ENCODE results near the gene SEMA3D. TPM values are rescaled to one million over a fixed set of nuclear protein-coding genes. Genes with fewer than 3 reads are reported as not detected.
"Not testable (repeated sequence)": the region's sequence is repeated elsewhere in the genome, so short reads cannot be mapped to it uniquely, and the experiment has no call there.

SEMA3D gene
- total RNA-seq, 2 donors from 2014 or later: 1.4 to 1.5 TPM

GRCh38 chr7:84997626-84998025, 189.2 kb downstream of the SEMA3D start:
- H3K9me3 ChIP-seq: no peaks in the 10 kb centered on the region
- no peaks in the 10 kb centered on the region for H3K27me3 ChIP-seq
- H3K4me3 ChIP-seq: no peak overlapping the region
- no peak overlapping the region for H3K27ac ChIP-seq
- no peak for TF ChIP-seq CTCF (IDR thresholded peaks at IDR 0.05)
- H3K4me1 ChIP-seq: no peaks in the 10 kb centered on the region
- H3K36me3 ChIP-seq: no peaks in the 10 kb centered on the region
- DNase-seq (ENCODE audit: low spot score): no peak

DNA sequence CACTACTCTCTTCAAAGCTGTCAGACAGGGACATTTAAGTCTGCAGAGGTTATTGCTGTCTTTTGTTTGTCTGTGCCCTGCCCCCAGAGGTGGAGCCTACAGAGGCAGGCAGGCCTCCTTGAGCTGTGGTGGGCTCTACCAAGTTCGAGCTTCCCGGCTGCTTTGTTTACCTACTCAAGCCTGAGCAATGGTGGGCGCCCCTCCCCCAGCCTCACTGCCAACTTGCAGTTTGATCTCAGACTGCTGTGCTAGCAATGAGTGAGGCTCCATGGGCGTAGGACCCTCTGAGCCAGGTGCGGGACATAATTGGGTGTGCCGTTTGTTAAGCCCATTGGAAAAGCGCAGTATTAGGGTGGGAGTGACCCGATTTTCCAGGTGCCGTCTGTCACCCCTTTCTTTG, 193.9 kb downstream of the SEMA3D start:
- H3K9me3 ChIP-seq; DNase-seq (ENCODE audit: low spot score); H3K4me3 ChIP-seq; H3K27ac ChIP-seq; H3K4me1 ChIP-seq; H3K36me3 ChIP-seq; H3K27me3 ChIP-seq: not testable (repeated sequence)

DNA sequence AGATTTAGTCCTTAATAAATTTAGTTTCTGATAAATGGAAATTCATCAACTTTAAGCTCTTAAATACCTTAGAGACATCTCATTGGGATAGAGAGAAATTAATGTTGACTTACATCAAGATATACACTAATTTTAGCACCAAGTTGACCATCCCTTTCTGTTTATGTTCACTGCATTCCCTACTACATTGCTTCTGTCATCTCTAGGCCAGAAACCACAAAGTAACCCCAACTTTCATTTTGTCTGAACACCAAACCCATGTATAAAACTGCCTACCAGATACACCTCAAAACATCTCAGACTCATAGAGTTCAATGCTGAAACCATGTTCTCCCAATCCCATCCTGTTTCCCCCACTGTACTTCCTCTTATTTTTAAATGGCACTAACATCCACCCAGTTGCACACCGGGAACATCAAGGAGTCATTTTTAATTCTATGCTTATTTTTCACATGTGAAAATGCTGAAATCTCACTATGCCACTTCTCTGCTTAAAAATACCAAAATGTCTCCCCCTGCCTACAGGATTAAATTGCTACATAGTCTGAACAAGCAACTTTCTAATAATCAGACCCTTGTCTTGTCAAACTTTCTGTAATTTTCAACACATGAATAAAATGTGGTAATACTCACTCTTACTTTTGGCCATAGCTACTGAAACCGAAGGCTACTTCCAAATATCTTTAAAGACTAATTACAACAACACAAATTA, 201.6 kb downstream of the SEMA3D start:
- no peak overlapping the region for H3K4me3 ChIP-seq
- TF ChIP-seq CTCF (IDR thresholded peaks at IDR 0.05): peak in 1 of 2 donors; percentile 23
- H3K9me3 ChIP-seq: no peaks in the 10 kb centered on the region
- no peak for DNase-seq (ENCODE audit: low spot score)
- H3K36me3 ChIP-seq: no peaks in the 10 kb centered on the region
- H3K27me3 ChIP-seq: no peaks in the 10 kb centered on the region
- H3K27ac ChIP-seq: no peak overlapping the region
- no peaks in the 10 kb centered on the region for H3K4me1 ChIP-seq

GRCh38 chr7:84982199-84982598, 204.7 kb downstream of the SEMA3D start:
- Histone ChIP-seq H3K4me3 (no peak overlapping the region), H3K4me1 (no peaks in the 10 kb centered on the region), H3K27me3 (no peaks in the 10 kb centered on the region), H3K27ac (no peak overlapping the region), H3K36me3 (no peaks in the 10 kb centered on the region), H3K9me3 (no peaks in the 10 kb centered on the region)
- no peak for DNase-seq (ENCODE audit: low spot score)
- TF ChIP-seq CTCF (IDR thresholded peaks at IDR 0.05): no peak

GRCh38 chr7:84981055-84981976, 205.5 kb downstream of the SEMA3D start:
- Histone ChIP-seq H3K27me3 (no peaks in the 10 kb centered on the region), H3K4me1 (no peaks in the 10 kb centered on the region), H3K4me3 (no peak overlapping the region), H3K36me3 (no peaks in the 10 kb centered on the region), H3K9me3 (no peaks in the 10 kb centered on the region), H3K27ac (no peak overlapping the region)
- no peak for DNase-seq (ENCODE audit: low spot score)
- no peak for TF ChIP-seq CTCF (IDR thresholded peaks at IDR 0.05)

DNA sequence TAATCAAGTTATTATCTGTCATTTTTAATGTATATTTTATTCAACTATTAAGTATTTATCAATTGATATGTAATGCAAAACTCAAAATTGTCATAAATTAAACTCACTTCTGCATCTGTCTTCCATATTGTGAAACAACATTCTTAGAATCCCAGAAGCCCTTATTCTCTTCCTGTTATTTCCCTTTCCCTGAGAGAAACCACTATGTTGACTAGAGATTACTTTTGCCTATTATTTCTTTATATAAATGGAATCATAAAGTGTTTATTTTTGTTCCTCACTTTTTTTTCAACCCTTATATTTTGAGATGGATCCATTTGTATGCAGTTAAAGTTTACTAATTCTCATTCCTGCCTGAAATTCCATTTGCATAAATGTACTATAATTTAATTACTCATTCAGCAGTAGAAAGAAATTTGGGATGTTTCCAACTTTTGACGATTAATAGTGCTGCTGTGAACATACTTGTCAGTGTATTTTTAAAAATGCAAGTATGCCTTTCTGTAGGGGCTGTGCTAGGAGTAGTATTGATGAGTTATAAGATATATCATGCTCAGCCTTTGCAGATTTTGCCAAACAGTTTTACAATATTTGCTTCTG, 211.2 kb downstream of the SEMA3D start:
- no peak for TF ChIP-seq CTCF (IDR thresholded peaks at IDR 0.05)
- Histone ChIP-seq H3K4me1 (peaks cover 0 to 5% of the 10 kb centered on the region in 2 donors), H3K27ac (no peak overlapping the region), H3K27me3 (no peaks in the 10 kb centered on the region), H3K36me3 (no peaks in the 10 kb centered on the region), H3K4me3 (no peak overlapping the region), H3K9me3 (no peaks in the 10 kb centered on the region)
- DNase-seq (ENCODE audit: low spot score): no peak
